CD14-positive monocyte (primary cell): Measurements from ENCODE around the gene CRISPLD2. TPM values are rescaled to one million over a fixed set of nuclear protein-coding genes. Genes with fewer than 3 reads are reported as not detected.
A peak's percentile ranks its signal among the peaks of the same experiment; 100 is the strongest.

Source experiments
- DNase-seq, 3 donors: peaks; one replicate each; pipeline ENCODE4 v3.0.0-alpha.2; 2011 to 2022
- H2AFZ ChIP-seq: 2 replicates; pipeline ENCODE4 v1.6.0; 2012; ENCODE audit warnings: mild to moderate bottlenecking, low read depth, low read length, inconsistent platforms; ENCODE audit not compliant: insufficient read depth, poor library complexity, severe bottlenecking
- H3K27ac ChIP-seq, 2 donors: 1 replicate in 1 of 2; 2 replicates in 1 of 2; pipeline ENCODE4 v1.5.1; 2012 to 2013; ENCODE audit warnings: low read length in 2 of 2, control low read depth in 1 of 2, inconsistent platforms in 1 of 2, low read depth in 1 of 2, mild to moderate bottlenecking in 1 of 2
- H3K27me3 ChIP-seq, 2 donors: one replicate each; pipeline versions ENCODE4 v1.6.0 to v1.6.1; 2011 to 2013; ENCODE audit warnings: low read length in 2 of 2; ENCODE audit not compliant: control insufficient read depth in 2 of 2, insufficient read depth in 2 of 2
- H3K36me3 ChIP-seq, 2 donors: replicated peaks in 1 of 2; 1 replicate in 1 of 2; 2 replicates in 1 of 2; pipeline versions ENCODE4 v1.5.1 to v1.6.1; 2012 to 2013; ENCODE audit warnings: low read length in 2 of 2, control low read depth in 1 of 2, inconsistent platforms in 1 of 2, mild to moderate bottlenecking in 1 of 2; ENCODE audit not compliant: insufficient read depth in 2 of 2, control insufficient read depth in 1 of 2
- H3K4me1 ChIP-seq, 2 donors: 1 replicate in 1 of 2; 2 replicates in 1 of 2; pipeline versions ENCODE4 v1.5.1 to v1.6.1; 2012 to 2013; ENCODE audit warnings: low read length in 2 of 2, control low read depth in 1 of 2, inconsistent platforms in 1 of 2, mild to moderate bottlenecking in 1 of 2, moderate library complexity in 1 of 2; ENCODE audit not compliant: insufficient read depth in 2 of 2, control insufficient read depth in 1 of 2
- H3K4me2 ChIP-seq: replicated peaks from 2 replicates; pipeline ENCODE3; 2012; ENCODE audit warnings: low read length, moderate library complexity, mild to moderate bottlenecking; ENCODE audit not compliant: poor library complexity, severe bottlenecking; ENCODE audit errors: extremely low read depth
- H3K4me3 ChIP-seq, 3 experiments: fragments of 200-600 bp in 1 of 3; sonication (generic) in 1 of 3; replicated peaks in 1 of 3; 1 replicate in 2 of 3; 2 replicates in 1 of 3; pipeline ENCODE4 v1.5.1; 2011 to 2013; ENCODE audit warnings: low read length in 3 of 3, mild to moderate bottlenecking in 3 of 3, control low read depth in 2 of 3, low read depth in 2 of 3, inconsistent platforms in 1 of 3, moderate library complexity in 1 of 3
- H3K79me2 ChIP-seq: 2 replicates; pipeline ENCODE4 v1.6.0; 2012; ENCODE audit warnings: mild to moderate bottlenecking, control low read depth, inconsistent platforms, low read length, moderate library complexity; ENCODE audit not compliant: insufficient read depth
- H3K9ac ChIP-seq: 2 replicates; pipeline ENCODE4 v1.6.0; 2017; ENCODE audit warnings: low read length, mild to moderate bottlenecking; ENCODE audit not compliant: insufficient read depth, poor library complexity, severe bottlenecking
- H3K9me3 ChIP-seq, 2 donors: replicated peaks in 1 of 2; 1 replicate in 1 of 2; 2 replicates in 1 of 2; pipeline versions ENCODE4 v1.5.1 to v1.6.1; 2012 to 2013; ENCODE audit warnings: low read length in 2 of 2, control low read depth in 1 of 2; ENCODE audit not compliant: control insufficient read depth in 1 of 2, insufficient read depth in 1 of 2
- H4K20me1 ChIP-seq: 2 replicates; pipeline ENCODE4 v1.6.0; 2012; ENCODE audit warnings: mild to moderate bottlenecking, low read length, control low read depth, moderate library complexity; ENCODE audit not compliant: insufficient read depth
- H3K27ac Mint-ChIP-seq, 7 donors: one replicate each; pipeline ENCODE4 v1.8.0; 2020; ENCODE audit warnings: mild to moderate bottlenecking in 7 of 7, mixed read lengths in 7 of 7, moderate library complexity in 6 of 7, inconsistent platforms in 2 of 7
- H3K27me3 Mint-ChIP-seq, 3 donors: one replicate each; pipeline ENCODE4 v1.8.0; 2021 to 2022; ENCODE audit warnings: low read depth in 3 of 3, mild to moderate bottlenecking in 3 of 3, mixed read lengths in 3 of 3, moderate library complexity in 3 of 3, inconsistent platforms in 1 of 3
- H3K36me3 Mint-ChIP-seq, 2 donors: one replicate each; pipeline ENCODE4 v1.8.0; 2020; ENCODE audit warnings: mixed read lengths in 2 of 2, inconsistent platforms in 1 of 2, mild to moderate bottlenecking in 1 of 2
- H3K4me1 Mint-ChIP-seq: one replicate; pipeline ENCODE4 v1.8.0; 2020; ENCODE audit warnings: mild to moderate bottlenecking, mixed read lengths
- H3K4me3 Mint-ChIP-seq, 2 donors: one replicate each; pipeline ENCODE4 v1.8.0; 2020; ENCODE audit warnings: mild to moderate bottlenecking in 2 of 2, mixed read lengths in 2 of 2, moderate library complexity in 1 of 2
- H3K9me3 Mint-ChIP-seq, 7 donors: one replicate each; pipeline ENCODE4 v1.8.0; 2020 to 2022; ENCODE audit warnings: mixed read lengths in 7 of 7, mild to moderate bottlenecking in 6 of 7, moderate library complexity in 6 of 7, inconsistent platforms in 2 of 7
- WGBS: methylation state at CpG from one replicate; pipeline ENCODE4 v1.1.5; 2013; ENCODE audit warnings: missing lambda C conversion rate; ENCODE audit not compliant: insufficient coverage; 5-methylcytosine and 5-hydroxymethylcytosine counted together
- intact Hi-C, 2 donors: fragments of 100-400 bp; cut with micrococcal nuclease; formaldehyde crosslinking; loops; one replicate each; pipeline versions ENCODE4 v1.15.0 to v1.15.1; 2023
- polyA plus RNA-seq, 3 donors: library from polyadenylated mRNA; depleted of rRNA in 1 of 3; unstranded in 2 of 3; stranded (reverse) in 1 of 3; fragments of 300-500 nt in 2 of 3; fragments of >200 nt in 1 of 3; fragmentation: Illumina TruSeq in 2 of 3; gene quantifications; 1 replicate in 2 of 3; 2 replicates in 1 of 3; pipeline ENCODE4 v1.2.3, GENCODE V29; 2012 to 2021
- TF ChIP-seq, protein P1 (sequence below): fragments of 200-600 bp; IDR thresholded peaks from one replicate; pipeline ENCODE4 v1.8.0; 2022; ENCODE audit warnings: antibody characterized with exemption, mild to moderate bottlenecking

The CRISPLD2 gene
- polyA plus RNA-seq, 3 donors: 40.7 to 90.4 (median 69.0) TPM

GRCh38 chr16:84905965-84906460 is 86.2 kb downstream of the CRISPLD2 start:
- peaks cover 2 to 9% (median 4%) of the 10 kb centered on the region in 3 donors for H3K27me3 Mint-ChIP-seq
- peaks cover 0 to 32% of the 10 kb centered on the region in 2 donors for H3K36me3 ChIP-seq
- no peaks in the 10 kb centered on the region for H3K79me2 ChIP-seq
- peaks cover 0 to 2% (median 0%) of the 10 kb centered on the region in 7 donors for H3K9me3 Mint-ChIP-seq
- WGBS: 94% methylated on average over 5 of the region's 9 CpGs
- TF ChIP-seq, protein P1, sequence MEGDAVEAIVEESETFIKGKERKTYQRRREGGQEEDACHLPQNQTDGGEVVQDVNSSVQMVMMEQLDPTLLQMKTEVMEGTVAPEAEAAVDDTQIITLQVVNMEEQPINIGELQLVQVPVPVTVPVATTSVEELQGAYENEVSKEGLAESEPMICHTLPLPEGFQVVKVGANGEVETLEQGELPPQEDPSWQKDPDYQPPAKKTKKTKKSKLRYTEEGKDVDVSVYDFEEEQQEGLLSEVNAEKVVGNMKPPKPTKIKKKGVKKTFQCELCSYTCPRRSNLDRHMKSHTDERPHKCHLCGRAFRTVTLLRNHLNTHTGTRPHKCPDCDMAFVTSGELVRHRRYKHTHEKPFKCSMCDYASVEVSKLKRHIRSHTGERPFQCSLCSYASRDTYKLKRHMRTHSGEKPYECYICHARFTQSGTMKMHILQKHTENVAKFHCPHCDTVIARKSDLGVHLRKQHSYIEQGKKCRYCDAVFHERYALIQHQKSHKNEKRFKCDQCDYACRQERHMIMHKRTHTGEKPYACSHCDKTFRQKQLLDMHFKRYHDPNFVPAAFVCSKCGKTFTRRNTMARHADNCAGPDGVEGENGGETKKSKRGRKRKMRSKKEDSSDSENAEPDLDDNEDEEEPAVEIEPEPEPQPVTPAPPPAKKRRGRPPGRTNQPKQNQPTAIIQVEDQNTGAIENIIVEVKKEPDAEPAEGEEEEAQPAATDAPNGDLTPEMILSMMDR: no peak
- intact Hi-C loops: no loop called here
- H3K4me3 Mint-ChIP-seq: no peak overlapping the region
- H3K27ac Mint-ChIP-seq: peak overlapping the region in 2 of 7 donors; percentile 45 to 71
- H4K20me1 ChIP-seq: no peaks in the 10 kb centered on the region
- peaks cover 51% of the 10 kb centered on the region in 2 donors for H3K4me1 ChIP-seq
- no peaks in the 10 kb centered on the region for H3K27me3 ChIP-seq
- no peak overlapping the region for H3K9ac ChIP-seq
- H3K4me1 Mint-ChIP-seq: peaks cover 51% of the 10 kb centered on the region
- H3K4me3 ChIP-seq: no peak overlapping the region
- DNase-seq: no peak
- H3K27ac ChIP-seq: no peak overlapping the region
- no peak overlapping the region for H2AFZ ChIP-seq
- H3K9me3 ChIP-seq: no peaks in the 10 kb centered on the region
- H3K36me3 Mint-ChIP-seq: peaks cover 33 to 66% of the 10 kb centered on the region in 2 donors
- H3K4me2 ChIP-seq: no peak overlapping the region

GRCh38 chr16:84907051-84907450 is 87.3 kb downstream of the CRISPLD2 start:
- H3K4me2 ChIP-seq: peak overlapping the region; percentile 2
- Mint-ChIP-seq H3K4me3 (peak overlapping the region in 1 of 2 donors; percentile 50), H3K27me3 (peaks cover 2 to 9% (median 4%) of the 10 kb centered on the region in 3 donors), H3K9me3 (peaks cover 0 to 2% (median 0%) of the 10 kb centered on the region in 7 donors), H3K36me3 (peaks cover 27 to 55% of the 10 kb centered on the region in 2 donors), H3K4me1 (peaks cover 61% of the 10 kb centered on the region), H3K27ac (peak overlapping the region; percentile 72 to 80 (median 76))
- TF ChIP-seq, protein P1: no peak
- peak overlapping the region in 1 of 3 experiments; percentile 2 for H3K4me3 ChIP-seq
- H3K4me1 ChIP-seq: peaks cover 61 to 62% of the 10 kb centered on the region in 2 donors
- 96% methylated on average over 8 of the region's 13 CpGs for WGBS
- no peak overlapping the region for H3K9ac ChIP-seq
- intact Hi-C loops: no loop called here
- no peaks in the 10 kb centered on the region for H3K27me3 ChIP-seq
- H3K36me3 ChIP-seq: peaks cover 0 to 26% of the 10 kb centered on the region in 2 donors
- H3K9me3 ChIP-seq: no peaks in the 10 kb centered on the region
- H4K20me1 ChIP-seq: no peaks in the 10 kb centered on the region
- H3K27ac ChIP-seq: peak overlapping the region; percentile 31 to 50
- no peak for DNase-seq
- no peak overlapping the region for H2AFZ ChIP-seq
- H3K79me2 ChIP-seq: no peaks in the 10 kb centered on the region
